SU-DHL-6 (cell line): ENCODE measurements around the gene PAX5.

Source experiments
- H2AFZ ChIP-seq: fragments of 200-600 bp; sonication (generic); 2 replicates; pipeline ENCODE4 v1.6.1; 2014; ENCODE audit warnings: low read depth, mild to moderate bottlenecking, moderate library complexity, mixed read lengths, antibody characterized with exemption, low read length; ENCODE audit not compliant: severe bottlenecking
- H3F3A ChIP-seq: fragments of 200-600 bp; shearing (Covaris generic); 2 replicates; pipeline ENCODE4 v1.6.0; 2016; ENCODE audit warnings: antibody characterized with exemption, mild to moderate bottlenecking; ENCODE audit not compliant: insufficient read depth
- H3K27ac ChIP-seq: fragments of 200-600 bp; sonication (generic); 2 replicates; pipeline ENCODE4 v1.5.1; 2016; ENCODE audit warnings: low read depth, mild to moderate bottlenecking, low read length, moderate library complexity, mixed read lengths
- H3K27me3 ChIP-seq: fragments of 200-600 bp; sonication (generic), shearing (Covaris generic); 2 replicates; pipeline ENCODE4 v1.6.0; 2014; ENCODE audit warnings: mild to moderate bottlenecking, low read length
- H3K36me3 ChIP-seq: fragments of 200-600 bp; sonication (generic); 2 replicates; pipeline ENCODE4 v1.6.1; 2014; ENCODE audit warnings: mild to moderate bottlenecking, low read length, mixed read lengths
- H3K4me2 ChIP-seq: fragments of 300-600, 200-600 bp; shearing (Covaris generic), sonication (generic); 2 replicates; pipeline ENCODE4 v1.6.0; 2014; ENCODE audit warnings: low read length, low read depth, mild to moderate bottlenecking; ENCODE audit not compliant: poor library complexity, severe bottlenecking
- H3K4me3 ChIP-seq: fragments of 200-600 bp; sonication (generic); 2 replicates; pipeline ENCODE4 v1.5.1; 2014; ENCODE audit warnings: antibody characterized with exemption, low read length, mild to moderate bottlenecking, mixed read lengths; ENCODE audit not compliant: insufficient read depth, poor library complexity, severe bottlenecking
- H3K79me2 ChIP-seq: fragments of 200-600 bp; sonication (generic); 2 replicates; pipeline ENCODE4 v1.6.1; 2014; ENCODE audit warnings: mild to moderate bottlenecking, low read length, moderate library complexity; ENCODE audit not compliant: insufficient read depth
- H3K9ac ChIP-seq: fragments of 200-600 bp; sonication (generic); 2 replicates; pipeline ENCODE4 v1.7.0; 2014; ENCODE audit warnings: mild to moderate bottlenecking, low read length
- H3K9me2 ChIP-seq: fragments of 200-600 bp; sonication (generic); replicated peaks from 2 replicates; pipeline ENCODE4 v1.6.1; 2014; ENCODE audit warnings: low read length; ENCODE audit not compliant: insufficient read depth
- H3K9me3 ChIP-seq: fragments of 200-600 bp; sonication (generic); 2 replicates; pipeline ENCODE4 v1.6.1; 2014; ENCODE audit warnings: low read length, mixed read lengths; ENCODE audit not compliant: insufficient read depth
- H4K20me1 ChIP-seq: fragments of 200-600 bp; sonication (generic); 2 replicates; pipeline ENCODE4 v1.6.1; 2014; ENCODE audit warnings: low read depth, mild to moderate bottlenecking, antibody characterized with exemption, low read length, moderate library complexity, mixed read lengths
- EZH2phosphoT487 ChIP-seq: fragments of 200-600 bp; sonication (generic), shearing (Covaris generic); conservative IDR thresholded peaks from 2 replicates; pipeline ENCODE4 v1.6.1; 2018; ENCODE audit warnings: mild to moderate bottlenecking, antibody characterized with exemption, low read length, moderate library complexity, mixed read lengths
- TF ChIP-seq, protein P1 (sequence below): fragments of 200-600 bp; sonication (generic); IDR thresholded peaks from one replicate; pipeline ENCODE4 v1.5.1; 2017; ENCODE audit warnings: antibody characterized with exemption, mild to moderate bottlenecking, low read length, moderate library complexity; ENCODE audit not compliant: insufficient read depth, poor library complexity, severe bottlenecking

The PAX5 gene

DNA sequence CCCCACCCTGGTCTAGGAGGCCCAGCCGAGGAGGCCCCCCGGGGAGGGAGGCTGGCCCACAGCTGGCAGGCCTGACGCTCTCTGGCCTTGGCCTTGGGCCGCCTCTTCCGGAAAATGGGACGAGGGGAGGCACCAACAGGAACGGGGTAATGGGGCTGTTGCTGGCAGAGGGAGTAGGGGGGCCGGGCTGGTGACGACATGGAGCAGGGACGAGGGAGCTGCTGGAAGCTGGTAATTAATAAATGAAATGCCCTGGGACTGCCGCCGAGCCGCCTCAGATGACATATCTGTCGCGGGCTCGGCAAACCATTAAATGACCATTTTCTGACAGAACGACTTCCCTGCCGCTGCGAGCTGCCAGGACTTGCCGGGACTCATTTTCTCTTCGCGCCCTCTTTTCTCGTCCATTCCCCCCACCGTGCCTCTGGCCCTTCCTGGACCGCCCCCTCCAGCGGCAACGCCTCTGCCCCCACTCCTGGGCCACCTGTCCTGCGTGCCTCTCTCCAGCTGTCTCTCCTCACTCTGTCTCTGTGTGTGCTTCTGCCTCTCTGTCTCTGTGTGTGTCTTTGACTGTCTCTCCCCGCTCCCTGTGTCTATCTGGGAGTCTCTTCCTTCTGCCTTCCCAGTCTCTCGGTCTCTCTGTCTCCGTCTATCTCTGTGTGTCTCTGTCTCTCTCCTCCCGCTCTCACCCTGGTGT lies 215.7 kb downstream of the PAX5 start:
- TF ChIP-seq, protein P1, sequence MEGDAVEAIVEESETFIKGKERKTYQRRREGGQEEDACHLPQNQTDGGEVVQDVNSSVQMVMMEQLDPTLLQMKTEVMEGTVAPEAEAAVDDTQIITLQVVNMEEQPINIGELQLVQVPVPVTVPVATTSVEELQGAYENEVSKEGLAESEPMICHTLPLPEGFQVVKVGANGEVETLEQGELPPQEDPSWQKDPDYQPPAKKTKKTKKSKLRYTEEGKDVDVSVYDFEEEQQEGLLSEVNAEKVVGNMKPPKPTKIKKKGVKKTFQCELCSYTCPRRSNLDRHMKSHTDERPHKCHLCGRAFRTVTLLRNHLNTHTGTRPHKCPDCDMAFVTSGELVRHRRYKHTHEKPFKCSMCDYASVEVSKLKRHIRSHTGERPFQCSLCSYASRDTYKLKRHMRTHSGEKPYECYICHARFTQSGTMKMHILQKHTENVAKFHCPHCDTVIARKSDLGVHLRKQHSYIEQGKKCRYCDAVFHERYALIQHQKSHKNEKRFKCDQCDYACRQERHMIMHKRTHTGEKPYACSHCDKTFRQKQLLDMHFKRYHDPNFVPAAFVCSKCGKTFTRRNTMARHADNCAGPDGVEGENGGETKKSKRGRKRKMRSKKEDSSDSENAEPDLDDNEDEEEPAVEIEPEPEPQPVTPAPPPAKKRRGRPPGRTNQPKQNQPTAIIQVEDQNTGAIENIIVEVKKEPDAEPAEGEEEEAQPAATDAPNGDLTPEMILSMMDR: no peak
- TF ChIP-seq EZH2phosphoT487: no peak
- Histone ChIP-seq H3K9me2 (no peaks in the 10 kb centered on the region), H3K4me2 (no peak overlapping the region), H4K20me1 (no peaks in the 10 kb centered on the region), H3K79me2 (no peaks in the 10 kb centered on the region), H3K4me3 (no peak overlapping the region), H3K36me3 (no peaks in the 10 kb centered on the region), H3K27me3 (0 out of 2 replicates have a peak, but pooled peaks cover 3% of the 10 kb centered on the region), H2AFZ (no peak overlapping the region), H3K9me3 (no peaks in the 10 kb centered on the region), H3K27ac (no peak overlapping the region), H3F3A (no peaks in the 10 kb centered on the region), H3K9ac (no peak overlapping the region)

- H3K9ac ChIP-seq: no peak overlapping the region
- TF ChIP-seq EZH2phosphoT487: no peak
- TF ChIP-seq, protein P1: no peak
- H3K27me3 ChIP-seq: no peaks in the 10 kb centered on the region
- no peaks in the 10 kb centered on the region for H3F3A ChIP-seq
- H3K79me2 ChIP-seq: no peaks in the 10 kb centered on the region
- H3K4me2 ChIP-seq: no peak overlapping the region
- no peak overlapping the region for H2AFZ ChIP-seq
- no peaks in the 10 kb centered on the region for H3K36me3 ChIP-seq
- no peaks in the 10 kb centered on the region for H3K9me3 ChIP-seq
- no peaks in the 10 kb centered on the region for H4K20me1 ChIP-seq
- H3K4me3 ChIP-seq: no peak overlapping the region
- H3K27ac ChIP-seq: no peak overlapping the region
- H3K9me2 ChIP-seq: no peaks in the 10 kb centered on the region
Measured at GRCh38 chr9:36817160-36817834, 216.8 kb downstream of the PAX5 start.

DNA sequence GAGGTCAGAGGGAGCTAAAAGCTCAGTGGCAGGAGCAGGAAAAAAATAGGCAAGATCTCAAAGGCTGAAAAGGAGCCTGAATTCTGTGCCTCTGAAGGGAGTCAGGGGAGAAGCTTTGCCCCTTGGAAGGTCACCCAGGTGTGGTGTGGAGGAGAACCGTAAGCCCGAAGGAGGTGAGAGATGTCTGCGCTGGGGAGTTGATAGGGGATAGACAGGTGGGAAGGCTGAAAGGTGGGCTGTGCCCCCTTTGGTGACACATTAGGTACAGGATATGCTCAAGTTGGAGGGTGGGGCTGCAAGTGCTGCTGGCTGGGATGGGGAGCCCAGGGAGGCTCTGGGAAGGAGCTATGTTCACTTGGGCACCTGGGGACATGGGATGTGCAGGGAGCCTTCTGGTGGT lies 217.7 kb downstream of the PAX5 start:
- Histone ChIP-seq H4K20me1 (no peaks in the 10 kb centered on the region), H3K9ac (no peak overlapping the region), H3K9me2 (no peaks in the 10 kb centered on the region), H3K27me3 (no peaks in the 10 kb centered on the region), H3K4me2 (no peak overlapping the region), H3K27ac (no peak overlapping the region), H3K36me3 (no peaks in the 10 kb centered on the region), H3K79me2 (no peaks in the 10 kb centered on the region), H3K9me3 (no peaks in the 10 kb centered on the region), H3K4me3 (no peak overlapping the region), H3F3A (no peaks in the 10 kb centered on the region), H2AFZ (no peak overlapping the region)
- TF ChIP-seq EZH2phosphoT487: no peak
- TF ChIP-seq, protein P1: no peak
